OCI-LY3 (cell line): ENCODE measurements around the gene HBS1L.

Experiments
- H2AFZ ChIP-seq: fragments of 200-600, 300-600 bp; shearing (Covaris generic); 2 replicates; pipeline ENCODE4 v1.6.0; 2014; ENCODE audit warnings: antibody characterized with exemption, low read depth, low read length
- H3K27ac ChIP-seq: fragments of 200-600, 300-600 bp; sonication (generic); 2 replicates; pipeline ENCODE4 v1.5.1; 2014; ENCODE audit warnings: mild to moderate bottlenecking, low read length, moderate library complexity, mixed read lengths
- H3K27me3 ChIP-seq: fragments of 200-600, 300-600 bp; sonication (generic); 2 replicates; pipeline ENCODE4 v1.6.1; 2014; ENCODE audit warnings: low read depth, low read length, mixed read lengths
- H3K36me3 ChIP-seq: fragments of 200-600, 300-600 bp; sonication (generic); replicated peaks from 2 replicates; pipeline ENCODE3; 2014; ENCODE audit warnings: low read depth, low read length, mixed read lengths
- H3K4me1 ChIP-seq: fragments of 300-600, 200-600 bp; sonication (generic); 2 replicates; pipeline ENCODE4 v1.6.1; 2014; ENCODE audit warnings: low read length, mixed read lengths
- H3K4me2 ChIP-seq: fragments of 200-600, 300-600 bp; sonication (generic); 2 replicates; pipeline ENCODE4 v1.6.1; 2014; ENCODE audit warnings: low read length, mixed read lengths
- H3K4me3 ChIP-seq: fragments of 300-600, 200-600 bp; sonication (generic); 2 replicates; pipeline ENCODE4 v1.5.1; 2014; ENCODE audit warnings: antibody characterized with exemption, mild to moderate bottlenecking, low read length, moderate library complexity
- H3K79me2 ChIP-seq: fragments of 300-600, 200-600 bp; shearing (Covaris generic); 2 replicates; pipeline ENCODE4 v1.6.1; 2014; ENCODE audit warnings: mild to moderate bottlenecking, low read length, mixed read lengths
- H3K9ac ChIP-seq: fragments of 300-600, 200-600 bp; shearing (Covaris generic); 2 replicates; pipeline ENCODE4 v1.6.0; 2014; ENCODE audit warnings: mild to moderate bottlenecking, low read length, moderate library complexity
- H3K9me3 ChIP-seq: fragments of 200-600, 300-600 bp; shearing (Covaris generic); 2 replicates; pipeline ENCODE4 v1.6.1; 2014; ENCODE audit warnings: low read length, mixed read lengths; ENCODE audit not compliant: insufficient read depth
- H4K20me1 ChIP-seq: fragments of 200-600, 300-600 bp; sonication (generic); 2 replicates; pipeline ENCODE4 v1.6.1; 2016; ENCODE audit warnings: low read length, mixed read lengths; ENCODE audit not compliant: insufficient read depth
- EZH2phosphoT487 ChIP-seq: fragments of 200-600 bp; shearing (Covaris generic); IDR thresholded peaks from 2 replicates; pipeline ENCODE4 v1.6.1; 2018; ENCODE audit warnings: antibody characterized with exemption, mixed run types, low read depth
- TF ChIP-seq, protein P1 (sequence below): fragments of 200-600, 300-600 bp; sonication (generic); IDR thresholded peaks from 2 replicates; pipeline ENCODE4 v1.5.1; 2014; ENCODE audit warnings: antibody characterized with exemption, low read length, low read depth

HBS1L gene

DNA sequence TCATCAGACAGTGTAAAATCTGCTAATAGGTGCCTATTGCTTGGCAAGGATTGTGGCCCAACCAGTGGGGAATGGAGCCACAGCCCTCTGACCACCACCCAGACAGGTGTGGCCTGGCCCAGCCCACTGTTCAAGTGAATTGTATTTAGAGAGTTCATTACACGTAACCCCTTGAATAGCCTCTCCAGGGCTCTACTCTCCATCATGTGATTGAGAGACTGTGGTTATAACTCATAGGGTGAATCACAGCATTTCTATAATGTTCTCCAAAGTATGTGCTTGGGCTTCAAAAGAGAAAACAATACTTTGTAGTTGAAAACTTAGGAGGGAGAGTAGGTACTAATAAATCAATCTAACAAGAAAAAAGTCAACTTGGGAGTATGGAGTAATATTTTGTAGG, 143.1 kb downstream of the HBS1L start:
- Histone ChIP-seq H3K4me2 (no peak overlapping the region), H3K27ac (no peak overlapping the region), H4K20me1 (no peaks in the 10 kb centered on the region), H3K9ac (no peak overlapping the region), H3K27me3 (no peaks in the 10 kb centered on the region), H3K4me3 (no peak overlapping the region), H2AFZ (no peak overlapping the region), H3K36me3 (no peaks in the 10 kb centered on the region), H3K9me3 (no peaks in the 10 kb centered on the region), H3K4me1 (no peaks in the 10 kb centered on the region), H3K79me2 (no peaks in the 10 kb centered on the region)
- TF ChIP-seq, protein P1, sequence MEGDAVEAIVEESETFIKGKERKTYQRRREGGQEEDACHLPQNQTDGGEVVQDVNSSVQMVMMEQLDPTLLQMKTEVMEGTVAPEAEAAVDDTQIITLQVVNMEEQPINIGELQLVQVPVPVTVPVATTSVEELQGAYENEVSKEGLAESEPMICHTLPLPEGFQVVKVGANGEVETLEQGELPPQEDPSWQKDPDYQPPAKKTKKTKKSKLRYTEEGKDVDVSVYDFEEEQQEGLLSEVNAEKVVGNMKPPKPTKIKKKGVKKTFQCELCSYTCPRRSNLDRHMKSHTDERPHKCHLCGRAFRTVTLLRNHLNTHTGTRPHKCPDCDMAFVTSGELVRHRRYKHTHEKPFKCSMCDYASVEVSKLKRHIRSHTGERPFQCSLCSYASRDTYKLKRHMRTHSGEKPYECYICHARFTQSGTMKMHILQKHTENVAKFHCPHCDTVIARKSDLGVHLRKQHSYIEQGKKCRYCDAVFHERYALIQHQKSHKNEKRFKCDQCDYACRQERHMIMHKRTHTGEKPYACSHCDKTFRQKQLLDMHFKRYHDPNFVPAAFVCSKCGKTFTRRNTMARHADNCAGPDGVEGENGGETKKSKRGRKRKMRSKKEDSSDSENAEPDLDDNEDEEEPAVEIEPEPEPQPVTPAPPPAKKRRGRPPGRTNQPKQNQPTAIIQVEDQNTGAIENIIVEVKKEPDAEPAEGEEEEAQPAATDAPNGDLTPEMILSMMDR = no peak
- TF ChIP-seq EZH2phosphoT487 = no peak

DNA sequence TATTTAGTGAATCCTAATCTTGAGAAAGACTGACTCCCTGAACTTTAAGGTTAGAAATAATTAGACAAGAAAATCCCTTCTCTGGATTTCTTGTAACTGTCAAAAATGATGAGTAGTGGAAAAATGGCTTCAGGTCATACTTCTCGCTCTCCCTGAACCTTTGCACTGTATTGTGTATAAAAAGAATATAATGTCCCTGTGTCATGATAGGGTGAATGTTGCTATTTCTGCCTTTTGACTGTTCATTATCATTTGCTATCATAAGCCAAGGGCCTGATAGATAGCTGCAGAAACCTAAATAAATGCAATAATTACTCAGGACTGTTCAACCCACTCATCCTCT, 144.1 kb downstream of the HBS1L start:
- Histone ChIP-seq H3K27ac (no peak overlapping the region), H3K36me3 (no peaks in the 10 kb centered on the region), H4K20me1 (no peaks in the 10 kb centered on the region), H3K4me3 (no peak overlapping the region), H3K27me3 (no peaks in the 10 kb centered on the region), H3K9me3 (no peaks in the 10 kb centered on the region), H3K4me2 (no peak overlapping the region), H3K4me1 (no peaks in the 10 kb centered on the region), H3K9ac (no peak overlapping the region), H3K79me2 (no peaks in the 10 kb centered on the region), H2AFZ (no peak overlapping the region)
- no peak for TF ChIP-seq EZH2phosphoT487
- TF ChIP-seq, protein P1 = no peak
